Endothelial cell of coronary artery (primary cell): ENCODE results near the gene YIPF4. TPM values are rescaled to one million over a fixed set of nuclear protein-coding genes. Genes with fewer than 3 reads are reported as not detected.

Source experiments
- total RNA-seq: library from RNA; depleted of rRNA; stranded (reverse); fragments of >200 nt; gene quantifications from 2 replicates; pipeline ENCODE4 v1.2.3, GENCODE V29; 2014

Gene YIPF4
- 15.6 and 24.7 TPM in 2 replicates for total RNA-seq

GRCh38 chr2:32277674-32278477 lies at the start of gene YIPF4:
Gene YIPF4, plus strand, starts transcription at chr2:32277904. Its CDS starts 252 bp downstream, at chr2:32278156.

GRCh38 chr2:32264422-32265105 lies 13.1 kb upstream of the YIPF4 start, which contains the start of gene NLRC4:
Gene NLRC4, minus strand, starts transcription at chr2:32264886. Its CDS starts 8,111 bp downstream, at chr2:32256775.

GRCh38 chr2:32356681-32357317 lies 79.1 kb downstream of the YIPF4 start, which contains the start of gene BIRC6:
Gene BIRC6, plus strand, starts transcription at chr2:32357023. Its CDS starts 139 bp downstream, at chr2:32357162.

Other genes with a start within 250 kb of the YIPF4 start
- 62.4 and 66.9 TPM in 2 replicates for gene DPY30, start 238.1 kb upstream of the YIPF4 start, total RNA-seq
- 23.9 and 28.9 TPM in 2 replicates for gene SPAST, start 214.3 kb upstream of the YIPF4 start, total RNA-seq
- 14.0 and 18.3 TPM in 2 replicates for gene SLC30A6, start 112.0 kb upstream of the YIPF4 start, total RNA-seq
- gene NLRC4, start 13.0 kb upstream of the YIPF4 start, total RNA-seq = not detected in 2 replicates
- 131 and 189 TPM in 2 replicates for gene BIRC6, start 79.1 kb downstream of the YIPF4 start, total RNA-seq